Measurements from ENCODE around the gene CHMP1A.

GRCh38 chr16:89621698-89622409 lies 35.7 kb downstream of the CHMP1A start:
- no peak for TF ChIP-seq CTCF (conservative IDR thresholded peaks at IDR 0.05)
- no peak for TF ChIP-seq EZH2 (IDR thresholded peaks at IDR 0.05; ENCODE audit: low read depth)
